IMR-90 (cell line): Measurements from ENCODE around the gene NCK1. TPM values are rescaled to one million over a fixed set of nuclear protein-coding genes. Genes with fewer than 3 reads are reported as not detected.

ENCODE experiments used
- ATAC-seq: fragments of 200-7000 bp; cut with Tn5 transposase; 2 replicates; pipeline ENCODE4 v1.9.1; 2020; ENCODE audit warnings: low read depth, mild to moderate bottlenecking, moderate library complexity
- BruUV-seq: library from RNA; stranded (reverse); fragments of 400-500 nt; replicated peaks from 2 replicates; lab custom pipeline; 2021; lab: Mats Ljungman, UMichigan
- CTCF ChIA-PET: fragments of 300-600 bp; formaldehyde crosslinking; extraction: SDS; loops from one replicate; lab custom pipeline; 2021; ENCODE audit warnings: antibody characterized with exemption; lab: Yijun Ruan, JAX
- POLR2A ChIA-PET: fragments of 300-600 bp; sonication (Branson Sonifier 250); formaldehyde crosslinking; loops from one replicate; lab custom pipeline; 2022; ENCODE audit warnings: antibody characterized with exemption; ENCODE audit not compliant: unreplicated experiment; lab: Charles Lee
- DNase-seq: peaks from one replicate; pipeline ENCODE4 v3.0.0; 2013
- H2AFZ ChIP-seq: replicated peaks from 2 replicates; pipeline ENCODE3; 2013; ENCODE audit warnings: low read length, mild to moderate bottlenecking; ENCODE audit not compliant: poor library complexity
- H2AK5ac ChIP-seq: 2 replicates; pipeline ENCODE4 v1.6.1; 2013; ENCODE audit warnings: low read depth, low read length, inconsistent platforms
- H2AK9ac ChIP-seq: replicated peaks from 2 replicates; pipeline ENCODE3; 2013; ENCODE audit warnings: mild to moderate bottlenecking, low read depth, low read length, moderate library complexity; ENCODE audit not compliant: poor library complexity
- H2BK120ac ChIP-seq: 2 replicates; pipeline ENCODE4 v1.6.1; 2013; ENCODE audit warnings: low read depth, low read length, inconsistent platforms
- H2BK15ac ChIP-seq: 3 replicates; pipeline ENCODE4 v1.6.1; 2013; ENCODE audit warnings: low read depth, low read length, inconsistent platforms
- H2BK20ac ChIP-seq: 2 replicates; pipeline ENCODE4 v1.6.1; 2013; ENCODE audit warnings: low read depth, mild to moderate bottlenecking, inconsistent platforms, low read length, moderate library complexity
- H2BK5ac ChIP-seq: 2 replicates; pipeline ENCODE4 v1.6.1; 2013; ENCODE audit warnings: mild to moderate bottlenecking, low read depth, low read length, inconsistent platforms; ENCODE audit not compliant: poor library complexity, severe bottlenecking
- H3K14ac ChIP-seq: replicated peaks from 2 replicates; pipeline ENCODE4 v1.6.1; 2013; ENCODE audit warnings: low read depth, low read length, inconsistent platforms
- H3K18ac ChIP-seq: 2 replicates; pipeline ENCODE4 v1.6.1; 2013; ENCODE audit warnings: low read depth, low read length, control low read depth
- H3K23ac ChIP-seq: 2 replicates; pipeline ENCODE4 v1.6.1; 2013; ENCODE audit warnings: low read depth, low read length, inconsistent platforms
- H3K27ac ChIP-seq: 2 replicates; pipeline ENCODE4 v1.5.1; 2013; ENCODE audit warnings: mild to moderate bottlenecking, control low read depth, low read length; ENCODE audit not compliant: insufficient read depth
- H3K27me3 ChIP-seq: 2 replicates; pipeline ENCODE4 v1.6.1; 2013; ENCODE audit warnings: low read length; ENCODE audit not compliant: control insufficient read depth, insufficient read depth
- H3K36me3 ChIP-seq: 2 replicates; pipeline ENCODE4 v1.6.1; 2013; ENCODE audit warnings: low read length, mixed read lengths; ENCODE audit not compliant: control insufficient read depth, insufficient read depth
- H3K4ac ChIP-seq: 2 replicates; pipeline ENCODE4 v1.6.1; 2013; ENCODE audit warnings: low read depth, low read length, inconsistent platforms
- H3K4me1 ChIP-seq: 2 replicates; pipeline ENCODE4 v1.6.1; 2013; ENCODE audit warnings: low read length, mixed read lengths; ENCODE audit not compliant: control insufficient read depth, insufficient read depth
- H3K4me2 ChIP-seq: 2 replicates; pipeline ENCODE4 v1.6.1; 2013; ENCODE audit warnings: low read depth, mild to moderate bottlenecking, control low read depth, low read length, moderate library complexity
- H3K4me3 ChIP-seq: 2 replicates; pipeline ENCODE4 v1.5.1; 2013; ENCODE audit warnings: low read depth, mild to moderate bottlenecking, control low read depth, low read length, moderate library complexity; ENCODE audit not compliant: insufficient read depth
- H3K56ac ChIP-seq: 2 replicates; pipeline ENCODE4 v1.6.1; 2013; ENCODE audit warnings: low read length, inconsistent platforms; ENCODE audit not compliant: insufficient read depth; ENCODE audit errors: extremely low read depth
- H3K79me1 ChIP-seq, 2 experiments: 2 replicates each; pipeline ENCODE4 v1.6.1; 2013; ENCODE audit warnings: low read length in 2 of 2, inconsistent platforms in 1 of 2, low read depth in 1 of 2
- H3K9ac ChIP-seq: 2 replicates; pipeline ENCODE4 v1.6.1; 2013; ENCODE audit warnings: low read depth, low read length, control low read depth
- H3K9me1 ChIP-seq: 2 replicates; pipeline ENCODE4 v1.6.1; 2013; ENCODE audit warnings: low read length, inconsistent platforms; ENCODE audit not compliant: insufficient read depth
- H3K9me3 ChIP-seq: 2 replicates; pipeline ENCODE4 v1.6.1; 2013; ENCODE audit warnings: low read length; ENCODE audit not compliant: control insufficient read depth, insufficient read depth
- H4K20me1 ChIP-seq: 2 replicates; pipeline ENCODE4 v1.6.1; 2013; ENCODE audit warnings: low read length, inconsistent platforms; ENCODE audit not compliant: insufficient read depth
- H4K5ac ChIP-seq: 2 replicates; pipeline ENCODE4 v1.6.1; 2013; ENCODE audit warnings: mild to moderate bottlenecking, low read depth, low read length, control low read depth
- H4K8ac ChIP-seq, 2 experiments: 2 replicates each; pipeline ENCODE4 v1.6.1; 2013; ENCODE audit warnings: low read depth in 2 of 2, low read length in 2 of 2, control low read depth in 1 of 2, inconsistent platforms in 1 of 2
- H4K91ac ChIP-seq: 2 replicates; pipeline ENCODE4 v1.6.1; 2013; ENCODE audit warnings: low read depth, low read length, inconsistent platforms; ENCODE audit not compliant: insufficient read depth
- BHLHE40 ChIP-seq: fragments of 150-350 bp; IDR thresholded peaks from 2 replicates; pipeline ENCODE4 v1.6.1; 2016; ENCODE audit warnings: mild to moderate bottlenecking, low read depth, low read length
- CEBPB ChIP-seq: IDR thresholded peaks from 2 replicates; pipeline ENCODE4 v1.6.1; 2012; ENCODE audit warnings: low read depth, low read length, improper control_type of control experiment
- SMC3 ChIP-seq: fragments of 150-350 bp; IDR thresholded peaks from 2 replicates; pipeline ENCODE4 v1.6.1; 2016; ENCODE audit warnings: low read depth, mild to moderate bottlenecking, antibody characterized with exemption, low read length, moderate library complexity
- dilution Hi-C: fragments of 300-500 bp; cut with HindIII; formaldehyde crosslinking; loops from one replicate; pipeline ENCODE4 v1.14.3; 2018; ENCODE audit warnings: low sequenced_read_pairs; ENCODE audit not compliant: unreplicated experiment
- in situ Hi-C: fragments of 300-500 bp; cut with MboI; formaldehyde crosslinking; loops from 3 replicates; pipeline ENCODE4 v1.14.3; 2019; ENCODE audit warnings: low sequenced_read_pairs, inconsistent platforms, mixed read lengths
- intact Hi-C: fragments of 100-400 bp; cut with micrococcal nuclease; formaldehyde crosslinking; loops from 2 replicates; pipeline ENCODE4 v1.10.0; 2022
- polyA plus RNA-seq, 3 experiments: library from polyadenylated mRNA; depleted of rRNA; stranded (reverse); fragments of >200 nt; gene quantifications; 2 replicates each; pipeline ENCODE4 v1.2.3, GENCODE V29; 2012; ENCODE audit warnings: low replicate concordance in 1 of 3
- total RNA-seq: library from RNA; depleted of rRNA; stranded (reverse); fragments of >200 nt; gene quantifications from 2 replicates; pipeline ENCODE4 v1.2.3, GENCODE V29; 2012
- TF ChIP-seq, protein P1 (sequence below): conservative IDR thresholded peaks from 2 replicates; pipeline ENCODE4 v1.5.1; 2012; ENCODE audit warnings: mild to moderate bottlenecking, low read depth, low read length, improper control_type of control experiment

The NCK1 gene
- total and polyA plus RNA-seq, 2 of the 4 experiments (the other 2 are of a cell fraction) = 23.7 to 24.3 TPM

DNA sequence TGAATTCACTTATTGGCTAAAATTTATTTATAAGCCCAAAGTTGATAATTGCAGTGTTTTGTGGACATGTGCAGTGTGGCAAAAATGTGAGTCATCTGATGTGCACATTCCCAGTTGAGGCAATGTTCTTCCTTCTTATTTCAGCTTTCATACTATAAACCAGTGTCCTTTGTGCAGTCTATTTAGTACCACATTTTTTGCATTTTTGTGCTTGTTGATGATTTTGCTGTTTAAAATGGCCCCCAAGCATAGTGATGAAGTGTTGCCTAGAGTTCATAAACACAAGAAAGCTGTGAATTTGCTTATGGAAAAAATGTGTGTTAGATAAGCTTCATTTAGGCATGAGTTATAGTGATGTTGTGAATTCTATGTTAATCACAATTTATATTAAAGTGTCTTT, 76.3 kb downstream of the NCK1 start:
- H3K4me1 ChIP-seq = peaks cover 2% of the 10 kb centered on the region
- no peak overlapping the region for H3K9ac ChIP-seq
- no peak overlapping the region for H3K14ac ChIP-seq
- dilution Hi-C loops (no loop called here), intact Hi-C loops (no loop called here), in situ Hi-C loops (no loop called here)
- no peak overlapping the region for H2BK5ac ChIP-seq
- H3K4me2 ChIP-seq = peak overlapping the region; percentile 39; the same call in 1 of the 2 replicates
- H3K79me1 ChIP-seq = peaks cover 20 to 61% of the 10 kb centered on the region in 2 experiments
- H2AK5ac ChIP-seq = no peak overlapping the region
- no TSS peak for BruUV-seq
- H3K18ac ChIP-seq = no peak overlapping the region
- no peak overlapping the region for H3K23ac ChIP-seq
- peaks cover 1% of the 10 kb centered on the region; the same call in 1 of the 2 replicates for H3K36me3 ChIP-seq
- H3K4me3 ChIP-seq = no peak overlapping the region
- ATAC-seq (peak; percentile 76), DNase-seq (peak; percentile 65)
- no peak overlapping the region for H2AK9ac ChIP-seq
- ChIA-PET CTCF (interaction anchor here (1.2 kb wide), 1 partner anchor 27 kb away, joined by 6 read pairs; no protein-coding TSS in a partner anchor), POLR2A (no interaction called here)
- H3K4ac ChIP-seq = no peak overlapping the region
- TF ChIP-seq, protein P1, sequence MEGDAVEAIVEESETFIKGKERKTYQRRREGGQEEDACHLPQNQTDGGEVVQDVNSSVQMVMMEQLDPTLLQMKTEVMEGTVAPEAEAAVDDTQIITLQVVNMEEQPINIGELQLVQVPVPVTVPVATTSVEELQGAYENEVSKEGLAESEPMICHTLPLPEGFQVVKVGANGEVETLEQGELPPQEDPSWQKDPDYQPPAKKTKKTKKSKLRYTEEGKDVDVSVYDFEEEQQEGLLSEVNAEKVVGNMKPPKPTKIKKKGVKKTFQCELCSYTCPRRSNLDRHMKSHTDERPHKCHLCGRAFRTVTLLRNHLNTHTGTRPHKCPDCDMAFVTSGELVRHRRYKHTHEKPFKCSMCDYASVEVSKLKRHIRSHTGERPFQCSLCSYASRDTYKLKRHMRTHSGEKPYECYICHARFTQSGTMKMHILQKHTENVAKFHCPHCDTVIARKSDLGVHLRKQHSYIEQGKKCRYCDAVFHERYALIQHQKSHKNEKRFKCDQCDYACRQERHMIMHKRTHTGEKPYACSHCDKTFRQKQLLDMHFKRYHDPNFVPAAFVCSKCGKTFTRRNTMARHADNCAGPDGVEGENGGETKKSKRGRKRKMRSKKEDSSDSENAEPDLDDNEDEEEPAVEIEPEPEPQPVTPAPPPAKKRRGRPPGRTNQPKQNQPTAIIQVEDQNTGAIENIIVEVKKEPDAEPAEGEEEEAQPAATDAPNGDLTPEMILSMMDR = no peak
- TF ChIP-seq BHLHE40 (0 out of 2 replicates have a peak, but pooled peaks have one; percentile 38), SMC3 (no peak), CEBPB (peak; percentile 49; the same call in 1 of the 2 replicates)
- H4K20me1 ChIP-seq = peaks cover 10% of the 10 kb centered on the region
- H3K56ac ChIP-seq = no peak overlapping the region
- no peak overlapping the region for H2BK15ac ChIP-seq
- H3K9me3 ChIP-seq = no peaks in the 10 kb centered on the region
- H2BK120ac ChIP-seq = no peak overlapping the region
- no peak overlapping the region for H2BK20ac ChIP-seq
- H2AFZ ChIP-seq = no peak overlapping the region
- peaks cover 3% of the 10 kb centered on the region; the same call in 1 of the 2 replicates for H3K9me1 ChIP-seq
- H3K27me3 ChIP-seq = no peaks in the 10 kb centered on the region
- no peak overlapping the region for H4K8ac ChIP-seq
- H4K91ac ChIP-seq = no peak overlapping the region
- no peak overlapping the region; the same call in 1 of the 2 replicates for H3K27ac ChIP-seq
- no peak overlapping the region for H4K5ac ChIP-seq
